ENCODE data around the gene GDNF.

DNA sequence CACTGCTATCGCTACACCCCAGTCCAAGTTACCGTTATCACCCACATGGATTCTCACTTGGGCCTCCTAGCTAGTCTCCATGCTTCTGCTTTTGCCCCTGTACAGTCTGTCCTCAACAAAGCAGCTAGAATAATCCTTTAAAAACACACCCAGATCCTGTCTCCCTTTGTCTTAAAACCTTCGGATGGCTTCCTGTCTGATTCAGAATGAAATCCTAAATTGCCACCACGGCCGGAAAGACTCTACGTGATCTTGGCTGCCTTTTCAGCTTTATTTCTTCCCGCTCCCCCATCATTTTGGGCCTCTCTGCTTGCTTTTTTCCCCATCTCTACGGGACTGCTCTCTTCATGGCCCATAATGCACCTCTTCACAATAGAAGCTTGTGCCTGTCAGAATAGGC lies 33.4 kb downstream of the GDNF start:
- TF ChIP-seq HOXC10 (CRISPR knock-in tag; IDR thresholded peaks at IDR 0.05) (no peak), KLF9 (tag by site-specific recombination; IDR thresholded peaks at IDR 0.05; ENCODE audit: low read depth) (no peak), ZNF202 (tag by site-specific recombination; IDR thresholded peaks at IDR 0.05; ENCODE audit: borderline replicate concordance) (no peak), ZNF776 (tag by site-specific recombination; IDR thresholded peaks at IDR 0.05; ENCODE audit: borderline replicate concordance) (no peak), ZNF324 (tag by site-specific recombination; IDR thresholded peaks at IDR 0.05) (no peak), ZBTB17 (tag by site-specific recombination; IDR thresholded peaks at IDR 0.05) (no peak), ZFP69B (tag by site-specific recombination; IDR thresholded peaks at IDR 0.05) (no peak), ZNF585B (tag by site-specific recombination; IDR thresholded peaks at IDR 0.05) (no peak)
- TF ChIP-seq, protein P1, sequence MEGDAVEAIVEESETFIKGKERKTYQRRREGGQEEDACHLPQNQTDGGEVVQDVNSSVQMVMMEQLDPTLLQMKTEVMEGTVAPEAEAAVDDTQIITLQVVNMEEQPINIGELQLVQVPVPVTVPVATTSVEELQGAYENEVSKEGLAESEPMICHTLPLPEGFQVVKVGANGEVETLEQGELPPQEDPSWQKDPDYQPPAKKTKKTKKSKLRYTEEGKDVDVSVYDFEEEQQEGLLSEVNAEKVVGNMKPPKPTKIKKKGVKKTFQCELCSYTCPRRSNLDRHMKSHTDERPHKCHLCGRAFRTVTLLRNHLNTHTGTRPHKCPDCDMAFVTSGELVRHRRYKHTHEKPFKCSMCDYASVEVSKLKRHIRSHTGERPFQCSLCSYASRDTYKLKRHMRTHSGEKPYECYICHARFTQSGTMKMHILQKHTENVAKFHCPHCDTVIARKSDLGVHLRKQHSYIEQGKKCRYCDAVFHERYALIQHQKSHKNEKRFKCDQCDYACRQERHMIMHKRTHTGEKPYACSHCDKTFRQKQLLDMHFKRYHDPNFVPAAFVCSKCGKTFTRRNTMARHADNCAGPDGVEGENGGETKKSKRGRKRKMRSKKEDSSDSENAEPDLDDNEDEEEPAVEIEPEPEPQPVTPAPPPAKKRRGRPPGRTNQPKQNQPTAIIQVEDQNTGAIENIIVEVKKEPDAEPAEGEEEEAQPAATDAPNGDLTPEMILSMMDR (tag by site-specific recombination; IDR thresholded peaks at IDR 0.05) = no peak
- TF ChIP-seq, protein P2, sequence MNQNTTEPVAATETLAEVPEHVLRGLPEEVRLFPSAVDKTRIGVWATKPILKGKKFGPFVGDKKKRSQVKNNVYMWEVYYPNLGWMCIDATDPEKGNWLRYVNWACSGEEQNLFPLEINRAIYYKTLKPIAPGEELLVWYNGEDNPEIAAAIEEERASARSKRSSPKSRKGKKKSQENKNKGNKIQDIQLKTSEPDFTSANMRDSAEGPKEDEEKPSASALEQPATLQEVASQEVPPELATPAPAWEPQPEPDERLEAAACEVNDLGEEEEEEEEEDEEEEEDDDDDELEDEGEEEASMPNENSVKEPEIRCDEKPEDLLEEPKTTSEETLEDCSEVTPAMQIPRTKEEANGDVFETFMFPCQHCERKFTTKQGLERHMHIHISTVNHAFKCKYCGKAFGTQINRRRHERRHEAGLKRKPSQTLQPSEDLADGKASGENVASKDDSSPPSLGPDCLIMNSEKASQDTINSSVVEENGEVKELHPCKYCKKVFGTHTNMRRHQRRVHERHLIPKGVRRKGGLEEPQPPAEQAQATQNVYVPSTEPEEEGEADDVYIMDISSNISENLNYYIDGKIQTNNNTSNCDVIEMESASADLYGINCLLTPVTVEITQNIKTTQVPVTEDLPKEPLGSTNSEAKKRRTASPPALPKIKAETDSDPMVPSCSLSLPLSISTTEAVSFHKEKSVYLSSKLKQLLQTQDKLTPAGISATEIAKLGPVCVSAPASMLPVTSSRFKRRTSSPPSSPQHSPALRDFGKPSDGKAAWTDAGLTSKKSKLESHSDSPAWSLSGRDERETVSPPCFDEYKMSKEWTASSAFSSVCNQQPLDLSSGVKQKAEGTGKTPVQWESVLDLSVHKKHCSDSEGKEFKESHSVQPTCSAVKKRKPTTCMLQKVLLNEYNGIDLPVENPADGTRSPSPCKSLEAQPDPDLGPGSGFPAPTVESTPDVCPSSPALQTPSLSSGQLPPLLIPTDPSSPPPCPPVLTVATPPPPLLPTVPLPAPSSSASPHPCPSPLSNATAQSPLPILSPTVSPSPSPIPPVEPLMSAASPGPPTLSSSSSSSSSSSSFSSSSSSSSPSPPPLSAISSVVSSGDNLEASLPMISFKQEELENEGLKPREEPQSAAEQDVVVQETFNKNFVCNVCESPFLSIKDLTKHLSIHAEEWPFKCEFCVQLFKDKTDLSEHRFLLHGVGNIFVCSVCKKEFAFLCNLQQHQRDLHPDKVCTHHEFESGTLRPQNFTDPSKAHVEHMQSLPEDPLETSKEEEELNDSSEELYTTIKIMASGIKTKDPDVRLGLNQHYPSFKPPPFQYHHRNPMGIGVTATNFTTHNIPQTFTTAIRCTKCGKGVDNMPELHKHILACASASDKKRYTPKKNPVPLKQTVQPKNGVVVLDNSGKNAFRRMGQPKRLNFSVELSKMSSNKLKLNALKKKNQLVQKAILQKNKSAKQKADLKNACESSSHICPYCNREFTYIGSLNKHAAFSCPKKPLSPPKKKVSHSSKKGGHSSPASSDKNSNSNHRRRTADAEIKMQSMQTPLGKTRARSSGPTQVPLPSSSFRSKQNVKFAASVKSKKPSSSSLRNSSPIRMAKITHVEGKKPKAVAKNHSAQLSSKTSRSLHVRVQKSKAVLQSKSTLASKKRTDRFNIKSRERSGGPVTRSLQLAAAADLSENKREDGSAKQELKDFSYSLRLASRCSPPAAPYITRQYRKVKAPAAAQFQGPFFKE (tag by site-specific recombination; IDR thresholded peaks at IDR 0.05; ENCODE audit: borderline replicate concordance) = no peak
- TF ChIP-seq, protein P3, sequence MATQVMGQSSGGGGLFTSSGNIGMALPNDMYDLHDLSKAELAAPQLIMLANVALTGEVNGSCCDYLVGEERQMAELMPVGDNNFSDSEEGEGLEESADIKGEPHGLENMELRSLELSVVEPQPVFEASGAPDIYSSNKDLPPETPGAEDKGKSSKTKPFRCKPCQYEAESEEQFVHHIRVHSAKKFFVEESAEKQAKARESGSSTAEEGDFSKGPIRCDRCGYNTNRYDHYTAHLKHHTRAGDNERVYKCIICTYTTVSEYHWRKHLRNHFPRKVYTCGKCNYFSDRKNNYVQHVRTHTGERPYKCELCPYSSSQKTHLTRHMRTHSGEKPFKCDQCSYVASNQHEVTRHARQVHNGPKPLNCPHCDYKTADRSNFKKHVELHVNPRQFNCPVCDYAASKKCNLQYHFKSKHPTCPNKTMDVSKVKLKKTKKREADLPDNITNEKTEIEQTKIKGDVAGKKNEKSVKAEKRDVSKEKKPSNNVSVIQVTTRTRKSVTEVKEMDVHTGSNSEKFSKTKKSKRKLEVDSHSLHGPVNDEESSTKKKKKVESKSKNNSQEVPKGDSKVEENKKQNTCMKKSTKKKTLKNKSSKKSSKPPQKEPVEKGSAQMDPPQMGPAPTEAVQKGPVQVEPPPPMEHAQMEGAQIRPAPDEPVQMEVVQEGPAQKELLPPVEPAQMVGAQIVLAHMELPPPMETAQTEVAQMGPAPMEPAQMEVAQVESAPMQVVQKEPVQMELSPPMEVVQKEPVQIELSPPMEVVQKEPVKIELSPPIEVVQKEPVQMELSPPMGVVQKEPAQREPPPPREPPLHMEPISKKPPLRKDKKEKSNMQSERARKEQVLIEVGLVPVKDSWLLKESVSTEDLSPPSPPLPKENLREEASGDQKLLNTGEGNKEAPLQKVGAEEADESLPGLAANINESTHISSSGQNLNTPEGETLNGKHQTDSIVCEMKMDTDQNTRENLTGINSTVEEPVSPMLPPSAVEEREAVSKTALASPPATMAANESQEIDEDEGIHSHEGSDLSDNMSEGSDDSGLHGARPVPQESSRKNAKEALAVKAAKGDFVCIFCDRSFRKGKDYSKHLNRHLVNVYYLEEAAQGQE (tag by site-specific recombination; IDR thresholded peaks at IDR 0.05) = no peak
- TF ChIP-seq, protein P4, sequence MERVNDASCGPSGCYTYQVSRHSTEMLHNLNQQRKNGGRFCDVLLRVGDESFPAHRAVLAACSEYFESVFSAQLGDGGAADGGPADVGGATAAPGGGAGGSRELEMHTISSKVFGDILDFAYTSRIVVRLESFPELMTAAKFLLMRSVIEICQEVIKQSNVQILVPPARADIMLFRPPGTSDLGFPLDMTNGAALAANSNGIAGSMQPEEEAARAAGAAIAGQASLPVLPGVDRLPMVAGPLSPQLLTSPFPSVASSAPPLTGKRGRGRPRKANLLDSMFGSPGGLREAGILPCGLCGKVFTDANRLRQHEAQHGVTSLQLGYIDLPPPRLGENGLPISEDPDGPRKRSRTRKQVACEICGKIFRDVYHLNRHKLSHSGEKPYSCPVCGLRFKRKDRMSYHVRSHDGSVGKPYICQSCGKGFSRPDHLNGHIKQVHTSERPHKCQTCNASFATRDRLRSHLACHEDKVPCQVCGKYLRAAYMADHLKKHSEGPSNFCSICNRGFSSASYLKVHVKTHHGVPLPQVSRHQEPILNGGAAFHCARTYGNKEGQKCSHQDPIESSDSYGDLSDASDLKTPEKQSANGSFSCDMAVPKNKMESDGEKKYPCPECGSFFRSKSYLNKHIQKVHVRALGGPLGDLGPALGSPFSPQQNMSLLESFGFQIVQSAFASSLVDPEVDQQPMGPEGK (tag by site-specific recombination; IDR thresholded peaks at IDR 0.05) = no peak

All from HEK293 (cell line).